ENCODE results near the gene ENC1.

The ENC1 gene

DNA sequence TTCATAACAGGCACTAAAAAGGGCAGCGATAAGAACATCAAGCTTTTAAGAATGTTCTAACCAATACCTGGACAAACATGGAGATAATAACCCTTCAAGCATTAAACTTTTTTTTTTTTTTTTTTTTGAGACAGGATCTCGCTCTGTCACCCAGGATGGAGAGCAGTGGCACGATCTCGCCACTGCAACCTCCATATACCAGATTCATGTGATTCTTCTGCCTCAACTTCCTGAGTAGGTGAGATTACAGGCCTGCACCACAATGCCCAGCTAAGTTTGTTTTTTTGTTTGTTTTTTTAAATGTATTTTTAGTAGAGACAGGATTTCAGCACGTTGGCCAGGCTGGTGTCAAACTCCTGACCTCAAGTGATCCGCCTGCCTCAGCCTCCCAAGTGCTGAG, 14.7 kb upstream of the ENC1 start:
- no peak for DNase-seq

DNA sequence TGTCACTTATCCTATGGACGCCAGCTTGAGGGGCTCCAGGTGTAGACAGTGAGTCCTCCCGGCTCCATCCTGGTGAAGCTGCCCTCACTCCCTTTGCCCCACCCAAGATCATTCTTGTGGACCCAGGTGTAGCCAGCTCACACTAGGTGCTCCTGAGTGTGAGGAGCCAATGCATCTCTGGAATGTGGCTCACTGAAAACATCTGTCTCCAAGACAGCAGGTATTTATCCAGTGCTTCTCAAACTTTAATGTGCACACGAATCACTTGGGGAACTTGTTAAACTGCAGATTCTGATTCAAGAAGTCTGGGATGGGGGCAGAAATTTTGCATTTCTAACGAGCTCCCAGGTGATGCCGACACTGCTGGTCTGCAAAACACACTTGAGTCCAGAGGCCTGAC, 13.5 kb upstream of the ENC1 start:
- no peak for DNase-seq

DNA sequence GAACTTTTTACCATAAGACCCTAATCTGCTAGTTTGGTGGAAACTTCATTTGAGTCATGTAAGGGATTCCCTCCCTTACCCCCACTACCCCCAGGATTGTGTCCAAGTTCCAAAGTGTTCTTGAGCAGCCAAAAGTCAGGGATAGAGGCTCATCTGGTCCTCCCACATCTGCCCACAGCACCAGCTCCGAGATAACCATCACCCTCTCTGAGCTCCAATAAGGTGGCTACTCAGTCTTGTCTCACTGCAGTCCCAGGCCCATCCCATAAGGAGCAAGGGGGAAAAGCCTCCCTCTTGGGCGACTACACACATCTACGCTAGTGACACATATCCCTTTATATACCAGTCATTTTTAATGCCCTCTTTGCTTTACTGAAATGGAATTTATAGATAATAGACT, 12.0 kb upstream of the ENC1 start:
- no peak for DNase-seq

DNA sequence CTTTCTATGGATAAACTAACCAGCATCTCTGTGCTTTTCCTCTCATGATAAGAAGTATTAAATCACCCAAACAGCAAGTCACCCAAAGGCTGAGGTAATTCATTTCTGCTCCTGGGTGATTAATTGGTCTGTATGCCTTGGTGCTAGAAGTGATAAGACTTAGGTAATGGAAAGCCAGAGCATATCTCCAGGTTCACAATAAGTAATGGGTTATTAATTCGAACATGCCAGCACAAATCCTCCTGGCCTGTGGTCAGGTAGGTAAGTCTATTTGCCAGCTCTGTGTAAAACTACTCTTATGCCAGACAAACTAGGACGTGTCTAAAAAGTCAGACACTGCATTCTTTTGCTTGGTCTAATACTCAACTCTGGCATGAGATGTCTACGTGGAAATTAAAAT, 11.2 kb upstream of the ENC1 start:
- no peak for DNase-seq

- no peak for DNase-seq
Observed at GRCh38 chr5:74649421-74649973, 9.0 kb upstream of the ENC1 start.

GRCh38 chr5:74648835-74649293, 8.3 kb upstream of the ENC1 start:
- DNase-seq: no peak

DNA sequence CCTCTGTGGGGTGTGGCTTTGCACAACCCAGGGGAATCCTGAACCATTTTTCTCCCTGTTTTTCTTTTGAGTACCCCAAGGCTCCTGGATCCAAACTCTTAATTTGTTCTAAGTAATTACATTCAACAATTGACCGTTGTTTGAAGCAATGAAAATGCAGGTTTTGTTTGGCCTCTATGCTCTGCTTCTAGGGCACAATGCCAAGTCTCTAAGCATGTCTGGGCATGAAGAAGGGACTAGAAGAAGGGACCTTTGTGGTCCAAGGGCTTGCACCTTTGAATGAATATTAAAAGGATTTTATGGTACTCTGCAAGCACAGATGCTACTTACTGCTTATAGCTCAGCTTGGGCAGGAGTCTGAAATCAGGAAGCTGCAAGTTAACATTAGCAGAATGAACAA, 6.6 kb upstream of the ENC1 start:
- DNase-seq: no peak

DNA sequence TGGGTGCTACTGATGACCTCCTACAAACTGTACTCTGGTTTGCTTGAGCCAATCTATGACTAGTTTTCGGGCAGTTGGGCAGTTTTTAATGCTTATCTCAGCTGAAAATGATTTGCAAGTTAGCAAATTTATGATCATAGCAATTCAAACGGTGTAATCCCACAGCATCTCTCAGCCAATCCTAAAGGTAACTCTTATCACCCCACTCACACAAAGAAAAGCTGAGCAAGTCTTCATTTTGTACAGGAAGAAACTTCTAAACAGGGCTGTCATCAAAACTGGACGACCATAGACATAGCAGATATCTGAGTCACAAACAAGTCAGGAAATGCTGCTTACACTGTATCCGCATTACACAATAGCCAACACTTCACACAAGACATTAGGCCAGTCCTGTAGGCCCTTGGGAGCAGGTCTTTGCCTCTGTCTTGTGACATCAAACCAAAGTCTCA, 2.6 kb upstream of the ENC1 start:
- peak; percentile 43 for DNase-seq

DNA sequence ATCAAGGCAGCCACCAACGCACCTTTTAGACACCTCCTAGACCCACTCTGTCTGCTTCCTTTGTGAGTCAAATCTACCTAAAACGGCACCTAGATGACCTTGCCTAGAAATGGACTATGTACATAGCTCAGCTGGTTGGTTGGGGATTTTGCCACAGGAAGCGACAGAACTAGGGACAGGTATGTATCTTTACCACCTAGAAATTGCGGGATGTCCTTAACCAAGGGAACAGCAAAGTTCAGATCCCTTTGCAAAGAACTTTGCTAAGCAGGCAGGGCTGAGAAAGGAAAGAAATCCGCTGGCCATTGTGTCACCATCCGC, 2.0 kb upstream of the ENC1 start:
- no peak for DNase-seq

- DNase-seq: no peak
Observed at GRCh38 chr5:74641735-74642542, 1.4 kb upstream of the ENC1 start.

DNA sequence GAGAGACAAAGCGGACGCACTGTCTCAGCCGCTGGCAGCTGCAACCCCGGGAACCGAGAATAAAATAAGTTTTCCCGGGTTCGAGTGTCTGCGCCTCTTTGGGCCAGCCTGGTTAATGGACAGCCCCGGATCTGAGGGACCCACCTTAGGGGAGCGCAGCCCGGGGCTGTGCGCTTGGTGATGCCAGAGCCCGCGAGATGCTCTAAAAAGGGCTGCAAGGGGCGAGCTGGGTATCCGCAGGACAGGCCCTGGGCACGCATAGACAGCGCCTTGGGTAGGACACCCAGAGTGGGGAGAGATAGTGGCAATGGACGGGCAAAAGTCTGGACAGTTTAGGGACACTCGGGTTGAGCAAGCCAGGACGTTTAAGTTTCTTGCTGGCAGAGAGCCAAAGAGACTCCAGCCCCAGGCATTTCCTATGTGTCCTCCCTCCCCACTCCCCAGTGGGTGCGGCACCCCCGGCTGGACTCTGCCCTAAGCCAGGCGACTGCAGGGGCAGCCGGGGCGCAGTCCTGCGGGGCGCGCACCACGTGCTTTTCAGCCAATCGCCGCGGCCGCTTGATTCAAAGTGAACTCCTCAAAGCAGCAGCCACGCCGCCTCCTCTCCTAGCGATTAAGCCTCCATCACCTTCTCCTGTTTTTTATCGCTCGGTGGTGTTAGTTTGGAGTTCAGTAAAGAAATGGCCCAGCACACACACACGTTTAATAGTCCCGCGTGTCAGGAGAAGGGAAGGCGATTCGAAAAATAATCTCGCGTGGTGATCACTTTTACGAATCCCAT, 616 bp upstream of the ENC1 start:
- no peak for DNase-seq

GRCh38 chr5:74639807-74640449, 600 bp downstream of the ENC1 start:
- no peak for DNase-seq

- no peak for DNase-seq
Observed at GRCh38 chr5:74638970-74639806, 1.3 kb downstream of the ENC1 start.

DNA sequence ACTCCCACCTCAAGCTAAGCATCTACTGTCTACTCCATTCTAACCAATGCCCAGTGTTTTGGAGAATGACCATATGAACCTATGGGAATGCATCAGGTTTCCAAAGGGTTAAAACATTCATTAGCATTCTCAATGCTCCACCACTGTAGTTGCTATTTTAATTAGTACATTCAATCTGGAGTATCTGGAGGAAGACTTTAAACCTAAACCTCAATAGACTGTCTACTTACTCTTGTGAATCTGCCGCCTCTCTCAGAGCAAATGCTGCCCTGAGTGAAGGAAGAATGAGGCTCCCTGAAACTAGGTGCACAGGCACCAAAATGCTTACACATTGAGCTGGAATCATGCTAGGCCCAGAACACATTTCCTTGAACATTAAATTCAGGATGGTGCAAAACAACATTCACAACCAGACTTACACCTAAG, 2.0 kb downstream of the ENC1 start:
- no peak for DNase-seq

DNA sequence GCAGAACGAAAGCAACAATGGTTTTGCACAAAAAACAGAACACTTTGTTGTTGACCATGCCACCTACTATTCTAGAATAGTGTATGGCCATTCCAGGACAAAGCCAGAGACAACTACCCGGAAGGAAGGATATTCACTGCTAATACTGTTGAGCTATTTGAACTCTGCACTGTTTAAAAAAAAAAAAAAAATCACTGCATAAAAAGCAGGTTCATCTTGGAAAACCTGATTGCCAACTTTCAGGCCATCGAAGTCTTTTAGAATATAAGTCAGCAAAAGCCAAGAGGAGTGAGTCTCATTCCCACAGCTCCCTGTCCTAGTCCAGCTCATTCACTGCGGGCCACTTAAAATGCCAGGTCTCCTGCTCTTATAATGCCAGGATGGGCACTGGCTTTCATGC, 4.0 kb downstream of the ENC1 start:
- DNase-seq: no peak

- no peak for DNase-seq
Observed at GRCh38 chr5:74636149-74636548, 4.4 kb downstream of the ENC1 start.

DNA sequence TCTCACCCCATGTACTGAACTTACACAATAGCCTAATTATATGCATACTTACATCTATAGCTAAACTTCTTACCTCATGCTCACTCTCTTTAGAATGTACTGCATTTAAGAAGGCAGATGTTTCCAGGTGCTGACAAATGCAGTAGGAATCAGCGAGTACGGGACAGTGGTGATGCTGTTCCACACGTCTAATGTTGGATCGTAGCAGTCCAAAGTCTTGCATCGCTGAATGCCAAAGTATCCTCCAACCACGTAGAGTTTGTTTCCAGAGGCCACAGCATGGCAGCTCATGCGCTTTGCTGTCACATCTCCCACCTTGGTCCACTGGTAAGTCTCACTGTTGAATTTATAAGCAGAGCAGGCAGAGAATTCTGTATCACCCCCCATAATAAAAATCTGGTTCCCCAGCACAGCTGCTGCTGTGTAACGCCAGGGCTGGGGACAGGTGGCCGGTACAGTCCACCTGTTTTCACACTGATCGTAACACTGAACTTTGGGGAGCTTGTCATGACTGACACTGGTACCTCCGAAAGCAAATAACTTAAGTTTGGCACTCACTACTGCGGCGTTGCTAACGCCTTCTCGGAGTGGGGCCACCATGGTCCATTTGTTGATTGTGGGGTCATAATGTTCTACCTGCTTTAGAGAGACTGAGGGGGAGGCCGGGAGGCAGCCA, 5.8 kb downstream of the ENC1 start:
- no peak for DNase-seq

DNA sequence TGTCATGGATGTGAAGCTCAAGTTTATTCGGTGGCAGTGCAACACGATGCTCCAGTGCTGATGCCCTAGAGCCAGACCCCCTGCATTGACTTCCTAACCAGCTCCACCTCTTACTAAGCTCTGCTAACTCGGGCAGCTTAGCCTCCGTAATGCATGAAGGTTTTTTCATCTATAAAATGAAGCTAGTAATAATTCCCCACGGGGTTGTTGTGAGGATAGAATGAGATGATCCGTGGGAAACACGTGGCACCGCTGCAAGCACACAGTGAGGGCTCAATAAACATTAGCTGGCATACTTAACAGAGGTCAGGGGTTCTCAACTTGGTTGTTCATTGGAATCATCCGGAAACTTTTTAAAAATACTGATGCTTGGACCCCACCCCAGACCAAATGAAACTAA, 6.8 kb downstream of the ENC1 start:
- DNase-seq: no peak

DNA sequence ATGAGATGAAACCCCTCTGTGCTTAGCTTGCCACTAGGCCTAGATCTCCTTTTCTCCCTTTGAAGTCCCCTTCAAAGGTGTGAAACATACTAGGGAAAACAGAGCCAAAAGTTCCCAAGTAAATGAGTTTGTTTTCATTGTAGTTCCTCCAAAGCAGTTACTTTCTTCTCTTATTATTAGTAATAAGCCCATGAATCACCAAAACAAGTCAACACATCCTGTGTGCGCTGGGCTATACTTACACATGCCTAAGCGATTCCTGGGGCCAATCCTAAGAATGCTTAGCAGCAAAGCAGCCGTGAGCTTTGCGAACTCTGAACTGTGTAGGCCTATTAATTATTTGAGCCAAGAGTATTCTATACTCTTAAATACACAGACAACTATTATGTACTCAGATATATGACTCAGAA, 7.6 kb downstream of the ENC1 start:
- DNase-seq: no peak

GRCh38 chr5:74631081-74631953, 9.2 kb downstream of the ENC1 start:
- DNase-seq: peak; percentile 85
